B cell (primary cell): Measurements from ENCODE around the gene VPS9D1. TPM values are rescaled to one million over a fixed set of nuclear protein-coding genes. Genes with fewer than 3 reads are reported as not detected.

Experiments used
- ATAC-seq: fragments of 200-7000 bp; cut with Tn5 transposase; one replicate; pipeline ENCODE4 v1.10.0; 2021; ENCODE audit warnings: low read depth, mild to moderate bottlenecking, moderate number of reproducible peaks, moderate library complexity
- CTCF ChIA-PET: fragments of 350-600 bp; sonication (Branson Sonifier 250); formaldehyde crosslinking; loops from one replicate; lab custom pipeline; 2021; ENCODE audit warnings: antibody characterized with exemption, inconsistent platforms; lab: Charles Lee
- POLR2A ChIA-PET: fragments of 350-600 bp; sonication (Branson Sonifier 250); formaldehyde crosslinking; loops from one replicate; lab custom pipeline; 2021; ENCODE audit warnings: antibody characterized with exemption; lab: Charles Lee
- DNase-seq: peaks from one replicate; pipeline ENCODE4 v3.0.0; 2013
- H2AFZ ChIP-seq: 2 replicates; pipeline ENCODE4 v1.6.1; 2012; ENCODE audit warnings: mild to moderate bottlenecking, low read depth, low read length; ENCODE audit not compliant: insufficient read depth, poor library complexity, severe bottlenecking
- H3K27ac ChIP-seq, 2 donors: 1 replicate in 1 of 2; 2 replicates in 1 of 2; pipeline ENCODE4 v1.5.1; 2012 to 2013; ENCODE audit warnings: low read length in 2 of 2, mild to moderate bottlenecking in 2 of 2, moderate library complexity in 1 of 2
- H3K27me3 ChIP-seq, 4 experiments: fragments of 200-600 bp in 1 of 4; sonication (generic) in 1 of 4; replicated peaks in 1 of 4; 1 replicate in 2 of 4; 2 replicates in 2 of 4; pipeline versions ENCODE4 v1.6.1 to v1.7.0; 2013 to 2016; ENCODE audit warnings: low read length in 3 of 4, mild to moderate bottlenecking in 2 of 4, mixed read lengths in 1 of 4, moderate library complexity in 1 of 4; ENCODE audit not compliant: insufficient read depth in 4 of 4, control insufficient read depth in 3 of 4; ENCODE audit errors: control extremely low read depth in 1 of 4
- H3K36me3 ChIP-seq, 2 experiments: replicated peaks in 1 of 2; 1 replicate in 1 of 2; 2 replicates in 1 of 2; pipeline versions ENCODE4 v1.6.1 to v1.7.1; 2013; ENCODE audit warnings: low read length in 1 of 2; ENCODE audit not compliant: insufficient read depth in 2 of 2, control insufficient read depth in 1 of 2; ENCODE audit errors: control extremely low read depth in 1 of 2, extremely low read depth in 1 of 2
- H3K4me1 ChIP-seq, 2 donors: fragments of 200-600 bp in 1 of 2; sonication (generic) in 1 of 2; 1 replicate in 1 of 2; 2 replicates in 1 of 2; pipeline versions ENCODE4 v1.5.1 to v1.6.1; 2013 to 2017; ENCODE audit warnings: low read length in 2 of 2; ENCODE audit not compliant: control insufficient read depth in 2 of 2, insufficient read depth in 2 of 2
- H3K4me2 ChIP-seq: replicated peaks from 2 replicates; pipeline ENCODE3; 2012; ENCODE audit warnings: mild to moderate bottlenecking, low read depth, low read length; ENCODE audit not compliant: poor library complexity, severe bottlenecking
- H3K4me3 ChIP-seq, 5 experiments: fragments of 200-600 bp in 1 of 5; sonication (generic) in 1 of 5; 1 replicate in 3 of 5; 2 replicates in 2 of 5; pipeline versions ENCODE4 v1.5.1 to v1.7.0; 2011 to 2016; ENCODE audit warnings: low read length in 4 of 5, mild to moderate bottlenecking in 4 of 5, low read depth in 2 of 5, control low read depth in 1 of 5, moderate library complexity in 1 of 5; ENCODE audit not compliant: insufficient read depth in 1 of 5; ENCODE audit errors: control extremely low read depth in 1 of 5, extremely low read depth in 1 of 5
- H3K79me2 ChIP-seq: fragments of 200-600 bp; sonication (generic); one replicate; pipeline ENCODE4 v1.6.0; 2016; ENCODE audit warnings: low read length; ENCODE audit not compliant: control insufficient read depth, insufficient read depth
- H3K9ac ChIP-seq: fragments of 200-600 bp; sonication (generic); 2 replicates; pipeline ENCODE4 v1.6.1; 2017; ENCODE audit warnings: mild to moderate bottlenecking, low read length, moderate library complexity
- H3K9me3 ChIP-seq, 3 donors: one replicate each; pipeline versions ENCODE4 v1.6.1 to v1.7.1; 2013; ENCODE audit warnings: low read length in 2 of 3; ENCODE audit not compliant: control insufficient read depth in 2 of 3, insufficient read depth in 1 of 3; ENCODE audit errors: control extremely low read depth in 1 of 3
- H4K20me1 ChIP-seq: 2 replicates; pipeline ENCODE4 v1.6.0; 2012; ENCODE audit warnings: mild to moderate bottlenecking, low read length; ENCODE audit not compliant: insufficient read depth, control insufficient read depth, poor library complexity, severe bottlenecking
- H3K27ac Mint-ChIP-seq: one replicate; pipeline ENCODE4 v1.8.0; 2021; ENCODE audit warnings: mixed read lengths
- H3K27me3 Mint-ChIP-seq: one replicate; pipeline ENCODE4 v1.8.0; 2021; ENCODE audit warnings: mixed read lengths
- H3K4me1 Mint-ChIP-seq: one replicate; pipeline ENCODE4 v1.8.0; 2021; ENCODE audit warnings: mixed read lengths
- H3K4me3 Mint-ChIP-seq: one replicate; pipeline ENCODE4 v1.8.0; 2021; ENCODE audit warnings: mixed read lengths
- H3K9me3 Mint-ChIP-seq: one replicate; pipeline ENCODE4 v1.8.0; 2022; ENCODE audit warnings: mixed read lengths; ENCODE audit not compliant: insufficient read depth
- EZH2 ChIP-seq: IDR thresholded peaks from 2 replicates; pipeline ENCODE4 v1.6.1; 2012; ENCODE audit warnings: borderline replicate concordance, low read depth, mild to moderate bottlenecking, moderate library complexity, low read length; ENCODE audit not compliant: insufficient read depth, poor library complexity, severe bottlenecking
- WGBS: methylation state at CpG from one replicate; pipeline ENCODE4 v1.1.5; 2013; ENCODE audit warnings: missing lambda C conversion rate; ENCODE audit not compliant: insufficient coverage; 5-methylcytosine and 5-hydroxymethylcytosine counted together
- intact Hi-C: fragments of 100-400 bp; cut with micrococcal nuclease; formaldehyde crosslinking; loops from one replicate; pipeline ENCODE4 v1.10.0; 2022
- polyA plus RNA-seq: library from polyadenylated mRNA; depleted of rRNA; stranded (reverse); fragments of >200 nt; gene quantifications from 2 replicates; pipeline ENCODE4 v1.2.3, GENCODE V29; 2012
- total RNA-seq, 2 donors: library from RNA; stranded (reverse); fragments of 120-200 nt in 1 of 2; gene quantifications; 1 replicate in 1 of 2; 2 replicates in 1 of 2; pipeline versions ENCODE4 v1.2.3 to v1.2.4, GENCODE V29; 2013 to 2022
- TF ChIP-seq, protein P1 (sequence below): fragments of 200-600 bp; IDR thresholded peaks from one replicate; pipeline ENCODE4 v1.8.0; 2022; ENCODE audit warnings: antibody characterized with exemption, mild to moderate bottlenecking

VPS9D1 gene
- total and polyA plus RNA-seq, 2 donors (not counting 1 experiment from before 2014, with no cell fraction given): 14.6 to 24.0 TPM

DNA sequence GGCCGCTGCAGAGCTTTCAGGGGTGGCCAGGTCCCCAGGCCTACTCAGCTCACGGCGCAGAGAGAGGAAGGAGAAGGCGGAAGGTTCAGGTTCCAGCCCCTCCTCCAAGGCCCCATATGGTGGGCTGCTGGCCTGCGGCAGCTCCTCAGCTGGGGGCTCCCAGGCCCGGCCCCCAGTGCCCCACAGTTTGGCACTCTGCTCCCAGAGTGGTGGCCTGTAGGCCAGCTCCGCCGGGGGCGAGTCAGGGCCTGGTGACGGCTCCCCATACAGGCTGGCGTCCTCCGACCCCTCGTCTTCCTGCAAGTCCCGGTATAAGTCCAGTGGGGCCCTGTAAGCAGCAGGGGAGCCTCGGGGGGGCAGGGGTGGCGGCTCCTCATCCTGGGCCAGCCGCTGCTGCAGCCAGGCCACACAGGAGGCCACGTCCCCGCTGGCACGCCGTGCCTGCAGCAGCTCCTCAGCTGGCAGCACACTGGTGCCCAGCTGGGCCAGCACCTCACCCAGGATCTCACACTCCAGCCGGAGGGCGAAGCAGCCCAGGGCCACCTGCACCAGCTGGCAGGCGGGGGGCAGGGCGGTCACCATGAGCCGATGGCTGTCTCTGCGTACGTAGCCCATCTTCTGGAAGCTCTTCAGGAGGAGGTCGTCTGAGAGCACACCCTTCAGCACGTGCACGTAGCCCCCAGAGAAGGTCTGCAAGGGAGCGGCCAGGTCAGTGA, 22.9 kb downstream of the VPS9D1 start:
- Histone ChIP-seq H4K20me1 (peaks cover 51% of the 10 kb centered on the region), H3K4me3 (no peak overlapping the region), H3K27me3 (no peaks in the 10 kb centered on the region), H3K79me2 (peaks cover 9% of the 10 kb centered on the region), H3K4me1 (peaks cover 21 to 35% of the 10 kb centered on the region in 2 donors), H3K9ac (no peak overlapping the region), H3K27ac (no peak overlapping the region), H3K9me3 (no peaks in the 10 kb centered on the region), H3K36me3 (peaks cover 0 to 17% of the 10 kb centered on the region in 2 experiments), H2AFZ (no peak overlapping the region), H3K4me2 (no peak overlapping the region)
- Mint-ChIP-seq H3K27me3 (no peaks in the 10 kb centered on the region), H3K9me3 (no peaks in the 10 kb centered on the region), H3K27ac (no peak overlapping the region), H3K4me3 (no peak overlapping the region), H3K4me1 (peaks cover 21% of the 10 kb centered on the region)
- CTCF ChIA-PET: interaction anchor here (0.6 to 3.8 kb wide), 3 partner anchors 64 to 168 kb away, joined by 3 to 36 read pairs (median 4); no protein-coding TSS in a partner anchor
- TF ChIP-seq, protein P1, sequence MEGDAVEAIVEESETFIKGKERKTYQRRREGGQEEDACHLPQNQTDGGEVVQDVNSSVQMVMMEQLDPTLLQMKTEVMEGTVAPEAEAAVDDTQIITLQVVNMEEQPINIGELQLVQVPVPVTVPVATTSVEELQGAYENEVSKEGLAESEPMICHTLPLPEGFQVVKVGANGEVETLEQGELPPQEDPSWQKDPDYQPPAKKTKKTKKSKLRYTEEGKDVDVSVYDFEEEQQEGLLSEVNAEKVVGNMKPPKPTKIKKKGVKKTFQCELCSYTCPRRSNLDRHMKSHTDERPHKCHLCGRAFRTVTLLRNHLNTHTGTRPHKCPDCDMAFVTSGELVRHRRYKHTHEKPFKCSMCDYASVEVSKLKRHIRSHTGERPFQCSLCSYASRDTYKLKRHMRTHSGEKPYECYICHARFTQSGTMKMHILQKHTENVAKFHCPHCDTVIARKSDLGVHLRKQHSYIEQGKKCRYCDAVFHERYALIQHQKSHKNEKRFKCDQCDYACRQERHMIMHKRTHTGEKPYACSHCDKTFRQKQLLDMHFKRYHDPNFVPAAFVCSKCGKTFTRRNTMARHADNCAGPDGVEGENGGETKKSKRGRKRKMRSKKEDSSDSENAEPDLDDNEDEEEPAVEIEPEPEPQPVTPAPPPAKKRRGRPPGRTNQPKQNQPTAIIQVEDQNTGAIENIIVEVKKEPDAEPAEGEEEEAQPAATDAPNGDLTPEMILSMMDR: no peak
- no peak for TF ChIP-seq EZH2
- DNase-seq: peak; percentile 36
- POLR2A ChIA-PET: interaction anchor here (0.6 to 0.7 kb wide), 2 partner anchors 30 to 911 kb away, joined by 3 read pairs; no protein-coding TSS in a partner anchor
- intact Hi-C loops: no loop called here
- 96% methylated on average over 32 of the region's 32 CpGs for WGBS
- ATAC-seq: no peak

DNA sequence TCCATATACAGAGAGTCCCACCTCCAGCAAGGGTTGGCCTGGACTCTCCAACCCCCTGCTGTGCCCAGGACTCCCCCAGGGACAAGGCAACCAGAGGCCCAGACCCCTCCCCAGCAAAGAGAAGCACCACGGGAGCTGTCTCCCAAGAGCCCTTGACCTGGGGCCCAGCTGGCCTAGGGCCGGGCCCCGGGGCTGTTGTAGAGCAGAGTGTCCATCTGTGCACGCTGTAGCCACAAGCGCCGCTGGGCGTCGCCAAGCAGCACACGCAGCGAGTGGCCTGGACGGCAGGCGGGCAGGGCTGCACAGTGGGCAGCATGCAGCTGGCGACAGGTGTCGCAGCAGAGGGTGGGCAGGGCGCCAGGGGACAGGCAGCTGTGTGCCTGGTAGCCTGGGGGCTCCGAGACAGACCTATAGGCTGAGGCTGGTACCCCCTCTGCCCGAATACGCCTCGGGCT, 23.5 kb downstream of the VPS9D1 start:
- ATAC-seq (no peak), DNase-seq (peak; percentile 33)
- Histone ChIP-seq H4K20me1 (peaks cover 51% of the 10 kb centered on the region), H3K4me1 (peaks cover 18 to 31% of the 10 kb centered on the region in 2 donors), H3K36me3 (peaks cover 0 to 20% of the 10 kb centered on the region in 2 experiments), H3K4me3 (no peak overlapping the region), H3K4me2 (no peak overlapping the region), H3K27ac (no peak overlapping the region), H3K9ac (no peak overlapping the region), H3K79me2 (peaks cover 9% of the 10 kb centered on the region), H2AFZ (no peak overlapping the region), H3K27me3 (no peaks in the 10 kb centered on the region), H3K9me3 (no peaks in the 10 kb centered on the region)
- Mint-ChIP-seq H3K4me3 (no peak overlapping the region), H3K27ac (no peak overlapping the region), H3K4me1 (peaks cover 17% of the 10 kb centered on the region), H3K27me3 (no peaks in the 10 kb centered on the region), H3K9me3 (no peaks in the 10 kb centered on the region)
- POLR2A ChIA-PET: no interaction called here
- intact Hi-C loops: no loop called here
- TF ChIP-seq EZH2: no peak
- TF ChIP-seq, protein P1: no peak
- CTCF ChIA-PET: interaction anchor here (0.6 to 3.8 kb wide), 2 partner anchors 96 to 168 kb away, joined by 4 to 36 read pairs; no protein-coding TSS in a partner anchor
- 99% methylated on average over 19 of the region's 19 CpGs for WGBS
